Nephron progenitor cell (in vitro differentiated cells): ENCODE measurements around the gene BBS7.
A peak's percentile ranks its signal among the peaks of the same experiment; 100 is the strongest.

ENCODE experiments used
- DNase-seq: peaks from one replicate; pipeline ENCODE4 v3.0.0; 2021
- H3K27ac Mint-ChIP-seq: 2 replicates; pipeline ENCODE4 v1.8.0; 2021; ENCODE audit warnings: mild to moderate bottlenecking, moderate library complexity, mixed read lengths
- H3K27me3 Mint-ChIP-seq: 2 replicates; pipeline ENCODE4 v1.8.0; 2021; ENCODE audit warnings: mild to moderate bottlenecking, low read depth, mixed read lengths; ENCODE audit not compliant: poor library complexity
- H3K36me3 Mint-ChIP-seq: 2 replicates; pipeline ENCODE4 v1.8.0; 2021; ENCODE audit warnings: low read depth, mixed read lengths
- H3K4me1 Mint-ChIP-seq: 2 replicates; pipeline ENCODE4 v1.8.0; 2021; ENCODE audit warnings: mixed read lengths
- H3K4me3 Mint-ChIP-seq: 2 replicates; pipeline ENCODE4 v1.8.0; 2021; ENCODE audit warnings: mild to moderate bottlenecking, moderate library complexity, mixed read lengths
- H3K9me3 Mint-ChIP-seq: 2 replicates; pipeline ENCODE4 v1.8.0; 2021; ENCODE audit warnings: mild to moderate bottlenecking, moderate library complexity, mixed read lengths
- TF ChIP-seq, protein P1 (sequence below): fragments of 200-600 bp; sonication (generic); IDR thresholded peaks from 2 replicates; pipeline ENCODE4 v1.5.0; 2021; ENCODE audit warnings: antibody characterized with exemption

Gene BBS7

DNA sequence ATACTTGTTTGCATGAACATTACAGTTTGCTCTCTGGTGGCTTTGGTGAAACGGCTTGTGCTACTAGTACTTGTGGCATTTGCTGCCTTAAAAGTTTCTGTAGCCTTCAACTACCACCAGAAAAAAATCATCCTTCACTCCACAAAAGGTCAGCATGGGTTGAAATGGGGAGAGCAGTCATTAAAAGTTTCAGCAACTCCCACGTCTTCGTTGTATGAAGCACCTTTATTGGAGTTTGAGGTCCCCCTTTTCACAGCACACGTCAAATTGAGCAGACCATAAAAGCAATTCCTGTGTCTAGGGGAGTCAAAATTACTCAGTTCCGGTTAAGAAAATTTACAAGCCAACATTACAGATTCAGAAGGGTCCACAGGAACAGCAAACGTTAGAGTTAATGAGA lies 23.6 kb downstream of the BBS7 start:
- no peak for DNase-seq
- peaks cover 4% of the 10 kb centered on the region for H3K4me1 Mint-ChIP-seq
- no peaks in the 10 kb centered on the region for H3K9me3 Mint-ChIP-seq
- peak overlapping the region; percentile 52 for H3K27ac Mint-ChIP-seq
- peaks cover 15% of the 10 kb centered on the region for H3K36me3 Mint-ChIP-seq
- H3K4me3 Mint-ChIP-seq: no peak overlapping the region
- TF ChIP-seq, protein P1, sequence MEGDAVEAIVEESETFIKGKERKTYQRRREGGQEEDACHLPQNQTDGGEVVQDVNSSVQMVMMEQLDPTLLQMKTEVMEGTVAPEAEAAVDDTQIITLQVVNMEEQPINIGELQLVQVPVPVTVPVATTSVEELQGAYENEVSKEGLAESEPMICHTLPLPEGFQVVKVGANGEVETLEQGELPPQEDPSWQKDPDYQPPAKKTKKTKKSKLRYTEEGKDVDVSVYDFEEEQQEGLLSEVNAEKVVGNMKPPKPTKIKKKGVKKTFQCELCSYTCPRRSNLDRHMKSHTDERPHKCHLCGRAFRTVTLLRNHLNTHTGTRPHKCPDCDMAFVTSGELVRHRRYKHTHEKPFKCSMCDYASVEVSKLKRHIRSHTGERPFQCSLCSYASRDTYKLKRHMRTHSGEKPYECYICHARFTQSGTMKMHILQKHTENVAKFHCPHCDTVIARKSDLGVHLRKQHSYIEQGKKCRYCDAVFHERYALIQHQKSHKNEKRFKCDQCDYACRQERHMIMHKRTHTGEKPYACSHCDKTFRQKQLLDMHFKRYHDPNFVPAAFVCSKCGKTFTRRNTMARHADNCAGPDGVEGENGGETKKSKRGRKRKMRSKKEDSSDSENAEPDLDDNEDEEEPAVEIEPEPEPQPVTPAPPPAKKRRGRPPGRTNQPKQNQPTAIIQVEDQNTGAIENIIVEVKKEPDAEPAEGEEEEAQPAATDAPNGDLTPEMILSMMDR: no peak
- H3K27me3 Mint-ChIP-seq: no peaks in the 10 kb centered on the region

- TF ChIP-seq, protein P1: no peak
- no peak for DNase-seq
- Mint-ChIP-seq H3K27ac (no peak overlapping the region), H3K4me3 (no peak overlapping the region), H3K4me1 (peaks cover 4% of the 10 kb centered on the region), H3K9me3 (no peaks in the 10 kb centered on the region), H3K36me3 (peaks cover 42% of the 10 kb centered on the region), H3K27me3 (no peaks in the 10 kb centered on the region)
These were observed 27.4 kb downstream of the BBS7 start for GRCh38 chr4:121842862-121843261.

DNA sequence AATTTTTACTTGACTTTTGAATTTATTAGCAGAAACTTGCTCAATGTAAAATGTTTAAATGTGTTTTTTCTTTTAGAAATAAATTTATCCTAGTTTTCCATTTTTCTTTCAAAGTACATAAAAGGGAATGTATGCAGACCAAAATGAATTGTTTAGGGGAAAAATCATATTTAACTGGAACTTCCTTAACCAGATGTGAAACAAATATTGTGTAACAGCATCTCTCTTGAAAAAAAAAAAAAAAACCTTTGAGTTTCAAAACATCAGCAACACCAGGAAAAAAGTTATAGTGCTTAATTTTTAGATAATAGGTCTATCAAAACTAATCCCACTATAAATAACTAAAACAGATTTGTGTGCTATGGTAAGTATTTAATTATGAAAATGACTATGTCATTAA lies 32.1 kb downstream of the BBS7 start:
- TF ChIP-seq, protein P1: no peak
- H3K4me3 Mint-ChIP-seq: no peak overlapping the region
- H3K27me3 Mint-ChIP-seq: no peaks in the 10 kb centered on the region
- peaks cover 64% of the 10 kb centered on the region for H3K36me3 Mint-ChIP-seq
- no peaks in the 10 kb centered on the region for H3K9me3 Mint-ChIP-seq
- H3K4me1 Mint-ChIP-seq: no peaks in the 10 kb centered on the region
- DNase-seq: no peak
- H3K27ac Mint-ChIP-seq: no peak overlapping the region

DNA sequence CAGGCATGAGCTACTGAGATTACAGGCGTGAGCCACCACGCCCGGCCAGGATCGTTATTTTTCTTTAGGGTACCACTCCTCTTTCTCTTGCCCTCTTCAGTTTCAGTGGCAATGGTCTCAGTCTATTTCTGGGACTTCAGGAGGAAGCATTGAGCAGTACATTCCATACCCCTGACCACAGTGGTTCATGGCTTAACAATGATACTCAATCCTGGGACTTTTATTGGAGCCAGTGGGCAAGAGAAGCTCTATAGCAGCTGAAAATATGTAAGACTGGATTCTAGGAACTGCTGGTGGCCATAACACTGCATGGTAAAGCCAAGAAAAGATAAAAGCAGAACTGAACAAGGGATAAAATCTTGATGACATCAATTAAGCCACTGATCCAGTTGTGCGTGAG lies 40.8 kb downstream of the BBS7 start:
- H3K4me3 Mint-ChIP-seq: no peak overlapping the region
- TF ChIP-seq, protein P1: no peak
- H3K27ac Mint-ChIP-seq: no peak overlapping the region
- no peak for DNase-seq
- H3K4me1 Mint-ChIP-seq: peaks cover 7% of the 10 kb centered on the region
- no peaks in the 10 kb centered on the region for H3K27me3 Mint-ChIP-seq
- peaks cover 16% of the 10 kb centered on the region for H3K36me3 Mint-ChIP-seq
- H3K9me3 Mint-ChIP-seq: no peaks in the 10 kb centered on the region

DNA sequence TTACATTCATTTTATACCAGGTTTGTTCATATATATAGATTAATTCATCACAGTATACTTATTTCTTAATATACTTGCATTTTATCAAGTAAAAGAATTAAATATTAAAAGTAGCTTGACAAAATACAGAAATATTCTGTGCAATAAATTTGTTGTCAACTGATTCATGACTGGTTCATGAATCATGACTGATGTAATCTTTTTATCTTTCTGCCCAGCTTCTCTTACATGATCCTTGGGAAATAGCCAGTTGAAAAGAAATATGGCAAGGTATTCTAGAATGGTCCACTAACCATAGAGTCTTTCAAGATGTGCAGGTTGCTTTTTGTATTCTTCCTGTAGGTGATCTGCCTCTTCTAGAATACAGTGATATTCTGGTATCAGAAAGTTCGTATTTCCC lies 42.4 kb downstream of the BBS7 start:
- no peak for DNase-seq
- Mint-ChIP-seq H3K36me3 (peaks cover 9% of the 10 kb centered on the region), H3K4me3 (no peak overlapping the region), H3K4me1 (peaks cover 17% of the 10 kb centered on the region), H3K27me3 (no peaks in the 10 kb centered on the region), H3K9me3 (no peaks in the 10 kb centered on the region), H3K27ac (peak overlapping the region; percentile 31)
- TF ChIP-seq, protein P1: no peak

GRCh38 chr4:121824950-121825349 lies 45.3 kb downstream of the BBS7 start:
- TF ChIP-seq, protein P1: no peak
- H3K27ac Mint-ChIP-seq: no peak overlapping the region

More at GRCh38 chr4:121824950-121825349, 45.3 kb downstream of the BBS7 start:
- Mint-ChIP-seq H3K36me3 (peaks cover 4% of the 10 kb centered on the region), H3K9me3 (no peaks in the 10 kb centered on the region), H3K27me3 (no peaks in the 10 kb centered on the region), H3K4me1 (peaks cover 36% of the 10 kb centered on the region), H3K4me3 (peak overlapping the region; percentile 57)
- no peak for DNase-seq
